Activated T-cell treated with anti-CD3 and anti-CD28 coated beads for 1 hour (primary cell): ENCODE measurements around the gene BTBD9.

Experiments used
- DNase-seq: peaks from one replicate; pipeline ENCODE4 v3.0.0-alpha.2; 2020; ENCODE audit warnings: low read depth

BTBD9 gene

GRCh38 chr6:38554700-38555413 is 84.9 kb downstream of the BTBD9 start:
- DNase-seq = no peak

- DNase-seq = no peak
These were observed 85.7 kb downstream of the BTBD9 start for GRCh38 chr6:38554014-38554413.

GRCh38 chr6:38552121-38552520 is 87.6 kb downstream of the BTBD9 start:
- no peak for DNase-seq

- no peak for DNase-seq
These were observed 89.9 kb downstream of the BTBD9 start for GRCh38 chr6:38549795-38550194.

- DNase-seq = no peak
These were observed 90.5 kb downstream of the BTBD9 start for GRCh38 chr6:38549180-38549579.

- no peak for DNase-seq
These were observed 96.7 kb downstream of the BTBD9 start for GRCh38 chr6:38543022-38543421.

GRCh38 chr6:38542031-38542430 is 97.7 kb downstream of the BTBD9 start:
- no peak for DNase-seq

GRCh38 chr6:38533064-38533463 is 106.7 kb downstream of the BTBD9 start:
- DNase-seq = no peak

- no peak for DNase-seq
These were observed 108.6 kb downstream of the BTBD9 start for GRCh38 chr6:38531134-38531533.

- DNase-seq = no peak
These were observed 111.3 kb downstream of the BTBD9 start for GRCh38 chr6:38528196-38528965.

GRCh38 chr6:38527371-38527770 is 112.4 kb downstream of the BTBD9 start:
- no peak for DNase-seq

- no peak for DNase-seq
These were observed 113.8 kb downstream of the BTBD9 start for GRCh38 chr6:38525888-38526287.

- no peak for DNase-seq
These were observed 115.1 kb downstream of the BTBD9 start for GRCh38 chr6:38524436-38525145.

- no peak for DNase-seq
These were observed 117.4 kb downstream of the BTBD9 start for GRCh38 chr6:38522322-38522721.

GRCh38 chr6:38518511-38519304 is 121.0 kb downstream of the BTBD9 start:
- no peak for DNase-seq

GRCh38 chr6:38517005-38517404 is 122.7 kb downstream of the BTBD9 start:
- DNase-seq = no peak

GRCh38 chr6:38514399-38514798 is 125.3 kb downstream of the BTBD9 start:
- no peak for DNase-seq

GRCh38 chr6:38512211-38512610 is 127.5 kb downstream of the BTBD9 start:
- DNase-seq = no peak

- no peak for DNase-seq
These were observed 129.5 kb downstream of the BTBD9 start for GRCh38 chr6:38510205-38510604.

GRCh38 chr6:38509713-38510112 is 130.0 kb downstream of the BTBD9 start:
- DNase-seq = no peak

- no peak for DNase-seq
These were observed 130.8 kb downstream of the BTBD9 start for GRCh38 chr6:38508894-38509293.

GRCh38 chr6:38508286-38508685 is 131.4 kb downstream of the BTBD9 start:
- DNase-seq = no peak
